Stimulated activated CD4-positive, alpha-beta T cell treated with anti-CD3 and anti-CD28 coated beads, Interleukin-4, amount 100 ng/mL, for 1 hour (primary cell): ENCODE data around the gene DIPK1B.
"Not testable (repeated sequence)": the region's sequence is repeated elsewhere in the genome, so short reads cannot be mapped to it uniquely, and the experiment has no call there.

Experiments used
- DNase-seq: peaks from one replicate; pipeline ENCODE4 v3.0.0-alpha.2; 2020

DIPK1B gene

DNA sequence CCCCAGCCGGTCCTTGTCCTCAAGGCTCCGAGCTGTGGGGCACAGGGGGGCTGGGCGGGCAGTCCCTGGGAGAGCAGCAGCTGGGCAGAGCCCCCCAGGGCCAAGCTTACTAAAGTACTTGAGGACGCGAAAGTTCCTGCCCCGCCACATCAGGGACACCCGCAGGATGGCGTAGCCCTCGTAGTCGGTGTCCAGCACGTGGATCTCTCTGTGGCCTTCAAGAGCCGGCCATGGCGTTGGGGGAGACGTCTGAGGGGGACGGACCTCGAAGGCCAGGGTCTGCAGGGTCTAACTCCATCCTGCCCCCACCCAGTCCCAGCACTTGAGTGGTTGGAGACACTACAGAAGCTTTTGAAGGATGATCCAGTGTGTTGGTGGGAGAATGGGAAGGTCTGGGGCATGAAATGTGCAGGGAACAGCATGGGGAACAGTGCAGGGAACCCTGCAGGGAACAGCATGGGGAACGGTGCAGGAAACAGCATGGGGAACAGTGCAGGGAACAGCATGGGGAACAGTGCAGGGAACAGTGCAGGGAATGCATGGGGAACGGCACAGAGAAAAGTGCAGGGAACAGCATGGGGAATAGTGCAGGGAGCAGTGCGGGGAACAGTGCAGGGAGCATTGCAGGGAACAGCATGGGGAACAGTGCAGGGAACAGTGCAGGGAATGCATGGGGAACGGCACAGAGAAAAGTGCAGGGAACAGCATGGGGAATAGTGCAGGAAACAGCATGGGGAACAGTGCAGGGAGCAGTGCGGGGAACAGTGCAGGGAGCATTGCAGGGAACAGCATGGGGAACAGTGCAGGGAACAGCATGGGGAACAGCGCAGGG, 43.1 kb downstream of the DIPK1B start:
- DNase-seq: not testable (repeated sequence)

- no peak for DNase-seq
These were observed 43.7 kb downstream of the DIPK1B start for GRCh38 chr9:136756134-136756438.

DNA sequence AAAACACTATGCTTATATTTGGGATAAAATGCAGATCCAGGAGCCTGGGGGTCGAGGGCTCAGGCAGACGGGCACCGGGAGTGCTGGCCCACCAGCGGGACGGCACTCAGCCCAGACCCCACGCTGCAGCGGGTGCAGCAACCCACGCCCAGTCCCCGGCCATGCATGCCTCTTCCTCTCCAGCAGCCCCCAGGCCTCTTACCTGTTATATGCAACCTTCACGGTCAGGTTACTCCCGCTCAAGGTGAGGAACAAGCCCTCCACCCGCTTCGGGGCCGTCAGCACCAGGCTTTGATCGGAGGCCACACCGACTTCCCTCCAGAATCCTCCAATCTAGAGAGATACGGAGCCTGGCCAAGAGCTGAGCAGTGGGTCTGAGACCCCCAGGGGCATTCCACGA, 44.5 kb downstream of the DIPK1B start:
- no peak for DNase-seq

DNA sequence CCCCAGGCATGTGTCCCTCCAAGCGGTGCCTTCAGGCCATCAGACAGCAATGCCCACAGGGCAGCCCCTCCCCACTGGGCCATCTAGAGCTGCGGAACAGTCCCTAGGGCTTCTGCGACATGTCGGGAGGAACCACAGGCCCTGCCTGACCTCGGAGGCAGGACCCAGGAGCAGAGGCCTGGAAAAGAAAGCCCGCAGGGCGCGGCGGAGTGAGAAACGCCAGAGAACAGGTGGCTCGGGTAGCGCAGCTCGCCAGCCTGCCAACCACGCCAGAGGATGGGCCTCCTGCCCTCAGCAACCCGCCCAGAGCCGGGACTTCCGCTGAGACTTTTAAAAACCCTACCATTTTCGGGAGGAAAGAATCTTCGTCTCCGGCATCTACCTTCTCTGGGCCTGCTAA, 45.0 kb downstream of the DIPK1B start:
- no peak for DNase-seq

DNA sequence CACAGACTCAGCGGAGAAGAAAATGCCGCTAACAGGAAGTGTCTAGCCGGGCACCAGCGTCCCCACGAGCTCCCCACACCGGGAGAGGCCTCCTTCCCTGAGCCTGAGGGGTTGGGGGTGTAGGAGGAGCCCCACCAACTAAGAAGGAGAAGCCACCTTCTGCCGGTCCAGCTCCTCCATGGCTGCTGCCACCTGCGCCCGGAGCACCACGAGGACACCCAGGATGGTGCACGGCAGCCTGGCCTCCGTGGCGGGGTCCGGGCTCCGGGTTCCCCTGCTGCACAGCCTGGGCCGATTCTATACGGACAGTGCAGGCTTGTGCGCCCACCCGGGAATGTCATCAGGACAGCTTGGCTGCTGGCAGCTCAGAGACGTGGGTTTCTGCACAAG, 45.4 kb downstream of the DIPK1B start:
- DNase-seq: no peak

- no peak for DNase-seq
These were observed 46.6 kb downstream of the DIPK1B start for GRCh38 chr9:136759001-136759400.

DNA sequence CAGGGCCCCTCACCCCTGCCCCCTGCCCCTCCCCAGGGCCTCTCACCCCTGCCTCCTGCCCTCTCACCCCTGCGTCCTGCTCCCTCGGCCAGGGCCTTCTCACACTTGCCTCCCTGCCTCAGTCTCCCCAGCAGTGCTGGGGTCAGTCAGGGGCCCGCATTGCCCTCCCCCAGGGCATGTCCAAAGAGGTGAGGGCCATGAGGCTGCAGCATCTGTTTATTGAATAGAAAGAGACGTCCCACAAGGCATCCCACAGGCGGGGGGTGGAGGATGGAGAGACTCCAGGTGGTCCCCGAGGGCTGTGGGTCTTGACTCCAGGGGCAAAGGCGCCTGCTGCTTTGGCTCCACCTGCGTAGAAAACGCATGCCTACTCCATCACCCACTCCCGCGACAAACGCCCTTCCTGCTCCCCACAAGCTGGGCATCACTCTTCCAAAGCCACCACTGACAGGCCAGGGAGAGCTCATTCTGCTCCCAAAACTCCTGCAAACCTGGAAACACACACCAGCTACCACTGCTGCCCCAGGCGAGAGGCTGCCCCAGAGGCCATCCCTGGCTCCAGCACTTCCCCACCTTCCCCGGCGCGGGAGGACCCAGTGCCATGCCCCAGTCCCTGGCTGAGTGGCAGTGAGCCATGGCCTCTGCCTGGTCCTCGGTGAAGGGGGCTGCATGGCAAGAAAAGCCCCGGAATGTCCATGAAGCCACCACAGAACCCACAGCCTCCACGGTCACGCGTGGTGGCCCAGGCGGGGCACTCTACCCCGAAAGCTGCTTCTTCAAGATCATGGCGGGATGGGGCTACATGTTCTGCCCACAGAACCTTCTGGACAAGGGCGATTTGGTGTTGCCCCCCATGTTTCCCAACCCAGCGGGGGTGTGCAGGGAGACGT, 47.3 kb downstream of the DIPK1B start:
- no peak for DNase-seq

DNA sequence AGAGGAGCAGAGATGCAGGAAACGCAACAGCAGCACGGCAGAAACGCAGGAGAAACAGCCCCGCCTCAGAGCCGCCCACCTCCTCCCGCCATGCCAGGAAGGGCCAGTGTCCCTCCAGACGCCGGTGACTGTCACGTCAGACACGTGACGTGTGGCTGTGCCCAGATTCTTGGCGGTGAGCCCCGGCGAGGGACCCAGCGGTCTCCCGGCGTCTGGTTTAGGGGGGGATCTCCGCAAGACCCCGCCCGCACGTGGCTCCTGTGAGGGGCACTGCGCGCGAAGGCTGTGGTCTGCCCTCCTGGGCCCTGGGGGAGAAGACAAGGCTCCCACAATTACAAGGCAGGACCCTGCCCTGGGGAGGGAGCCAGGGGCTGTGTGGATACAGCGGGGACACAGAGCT, 48.1 kb downstream of the DIPK1B start:
- no peak for DNase-seq

DNA sequence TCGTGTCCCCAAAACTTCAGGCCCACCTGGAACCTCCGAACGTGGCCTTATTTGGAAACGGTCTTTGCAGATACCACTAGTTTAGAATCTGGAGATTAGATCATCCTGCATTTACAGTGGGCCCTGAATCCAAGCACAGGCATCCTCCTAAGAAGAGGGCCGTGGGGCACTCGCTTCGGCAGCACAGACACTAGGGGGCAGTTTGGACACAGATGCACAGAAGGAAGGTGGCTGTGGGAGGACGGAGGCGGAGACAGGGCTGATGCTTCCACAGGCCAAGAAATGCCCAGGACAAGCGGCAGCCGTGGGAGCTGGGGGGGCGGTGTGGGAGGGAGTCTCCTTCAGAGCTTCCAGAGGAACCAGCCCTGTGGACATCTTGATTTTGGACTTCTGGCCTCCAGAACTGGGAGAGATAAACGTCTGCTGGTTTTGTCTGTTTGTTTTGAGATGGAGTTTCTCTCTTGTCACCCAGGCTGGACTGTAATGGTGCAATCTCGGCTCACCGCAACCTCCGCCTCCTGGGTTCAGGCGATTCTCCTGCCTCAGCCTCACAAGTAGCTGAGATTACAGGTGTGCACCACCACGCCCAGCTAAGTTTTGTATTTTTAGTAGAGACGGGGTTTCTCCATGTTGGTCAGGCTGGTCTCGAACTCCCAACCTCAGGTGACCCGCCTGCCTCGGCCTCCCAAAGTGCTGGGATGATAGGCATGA, 48.6 kb downstream of the DIPK1B start:
- not testable (repeated sequence) for DNase-seq

DNA sequence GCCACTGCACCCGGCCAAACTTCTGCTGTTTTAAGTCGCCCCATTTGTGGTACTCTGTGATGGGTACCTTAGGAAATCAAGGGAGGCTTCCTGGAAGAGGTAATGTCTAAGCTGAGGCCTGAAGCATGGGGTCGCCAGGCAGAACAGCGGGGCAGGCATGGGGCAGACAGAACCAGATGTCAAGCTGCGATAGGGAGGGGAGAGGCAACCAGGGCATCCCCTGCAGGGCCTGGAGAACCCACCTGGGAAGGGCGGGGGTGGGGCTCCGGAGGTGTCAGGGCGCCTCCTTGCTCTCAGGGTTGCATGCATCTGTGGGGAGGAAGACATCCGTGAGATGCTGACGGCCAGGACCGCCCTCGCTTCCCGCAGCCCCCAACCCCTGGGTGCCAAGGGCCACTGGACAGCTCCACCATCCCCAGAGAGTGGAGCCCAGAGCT, 49.2 kb downstream of the DIPK1B start:
- DNase-seq: no peak

DNA sequence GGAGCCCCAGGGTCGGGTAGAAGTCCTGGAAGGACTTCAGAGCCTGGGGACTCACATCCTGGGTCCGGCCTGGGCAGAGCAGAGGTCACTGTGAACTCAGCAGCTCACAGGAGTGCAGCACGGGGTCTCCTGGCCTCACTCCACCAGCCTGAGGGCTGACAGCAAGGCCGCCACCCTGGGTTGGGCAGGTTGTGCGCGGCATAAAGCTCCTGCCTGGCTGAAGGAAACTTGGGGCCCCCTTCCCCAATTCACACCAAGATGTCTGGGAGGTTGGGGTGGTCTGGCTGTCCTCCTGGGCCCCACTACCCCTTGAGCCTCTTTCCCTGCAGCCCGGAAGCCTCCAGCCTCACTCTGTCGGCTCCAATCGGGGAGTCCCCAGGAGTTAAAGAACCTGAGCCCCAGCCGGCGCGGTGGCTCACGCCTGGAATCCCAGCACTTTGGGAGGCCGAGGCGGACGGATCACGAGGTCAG, 49.9 kb downstream of the DIPK1B start:
- no peak for DNase-seq

- peak; percentile 61 for DNase-seq
These were observed 50.7 kb downstream of the DIPK1B start for GRCh38 chr9:136762915-136763648.

DNA sequence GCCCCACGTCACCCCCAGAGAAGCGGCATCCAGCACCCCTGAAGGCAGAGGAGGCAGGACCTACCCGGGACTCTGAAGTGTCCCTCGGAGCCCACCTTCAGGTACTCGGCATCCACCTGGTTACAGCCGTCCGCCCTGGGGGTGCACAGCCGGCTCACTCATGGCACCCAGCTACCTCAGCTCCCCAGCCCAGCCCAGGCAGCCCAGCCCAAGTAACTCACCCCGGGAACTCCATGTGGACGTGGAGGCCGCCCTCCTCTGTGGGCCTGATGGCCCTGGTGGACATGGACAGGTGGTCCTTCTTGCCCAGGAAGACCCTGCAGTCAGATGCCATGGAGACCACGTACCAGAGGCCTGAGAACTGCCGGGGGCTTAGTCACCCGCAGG, 51.3 kb downstream of the DIPK1B start:
- no peak for DNase-seq

DNA sequence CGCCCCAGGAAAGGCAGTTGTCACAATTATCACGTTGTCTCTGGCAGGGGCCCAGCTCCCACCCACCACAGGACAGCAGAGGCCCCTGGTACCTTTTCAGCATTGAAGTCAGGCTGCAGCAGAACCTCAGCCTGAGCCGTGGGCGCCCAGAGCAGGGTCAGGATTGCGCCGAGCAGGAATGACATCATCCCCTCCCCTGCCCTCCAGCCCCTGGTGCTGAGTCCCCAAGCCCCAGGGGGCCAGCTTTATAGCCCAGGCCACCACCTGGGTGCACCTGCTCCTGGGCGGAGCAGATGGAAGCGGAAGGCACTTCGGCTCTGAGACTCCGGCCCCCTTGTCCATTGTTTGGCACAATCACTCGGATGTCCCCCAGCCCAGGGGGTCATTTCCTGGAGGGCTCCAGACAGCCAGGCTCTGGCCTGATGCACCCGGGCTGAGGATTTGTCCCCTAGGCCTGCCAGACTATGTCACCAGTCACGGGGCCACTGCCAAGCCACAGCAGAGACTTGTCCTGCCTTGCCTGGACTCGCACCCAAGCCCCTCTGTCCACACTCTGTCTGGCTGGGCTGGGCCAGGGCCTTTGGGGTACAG, 52.0 kb downstream of the DIPK1B start, which contains the start of gene LCN15:
Gene LCN15 (minus strand): TSS at position 218 of the 591 bp plus-strand sequence. CDS start 30 bp downstream, at position 188.
- no peak for DNase-seq

- DNase-seq: no peak
These were observed 52.7 kb downstream of the DIPK1B start for GRCh38 chr9:136765041-136765440.

GRCh38 chr9:136765745-136766409, 53.5 kb downstream of the DIPK1B start:
- not testable (repeated sequence) for DNase-seq

DNA sequence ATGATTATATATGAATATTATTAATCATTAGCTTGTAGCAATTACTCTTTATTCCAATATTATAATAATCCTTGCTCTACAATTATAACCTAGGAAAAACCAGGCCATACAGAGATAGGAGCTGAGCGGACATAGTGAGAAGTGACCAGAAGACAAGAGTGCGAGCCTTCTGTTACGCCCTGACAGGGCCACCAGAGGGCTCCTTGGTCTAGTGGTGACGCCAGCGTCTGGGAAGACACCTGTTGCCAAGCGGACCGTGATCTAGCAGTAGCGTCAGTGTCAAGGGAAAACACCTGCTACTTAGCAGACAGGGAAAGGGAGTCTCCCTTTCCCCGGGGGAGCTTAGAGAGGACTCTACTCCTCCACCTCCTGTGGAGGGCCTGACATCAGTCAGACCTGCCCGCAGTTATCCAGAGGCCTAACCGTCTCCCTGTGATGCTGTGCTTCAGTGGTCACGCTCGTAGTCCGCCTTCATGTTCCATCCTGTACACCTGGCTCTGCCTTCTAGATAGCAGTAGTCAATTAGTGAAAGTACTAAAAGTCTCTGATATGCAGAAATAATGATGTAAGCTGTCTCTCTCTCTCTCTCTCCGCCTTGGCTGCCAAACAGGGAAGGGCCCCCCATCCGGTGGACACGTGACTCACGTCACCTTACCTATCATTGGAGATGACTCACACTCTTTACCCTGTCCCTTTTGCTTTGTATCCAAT, 54.2 kb downstream of the DIPK1B start:
- DNase-seq: peak; percentile 42

DNA sequence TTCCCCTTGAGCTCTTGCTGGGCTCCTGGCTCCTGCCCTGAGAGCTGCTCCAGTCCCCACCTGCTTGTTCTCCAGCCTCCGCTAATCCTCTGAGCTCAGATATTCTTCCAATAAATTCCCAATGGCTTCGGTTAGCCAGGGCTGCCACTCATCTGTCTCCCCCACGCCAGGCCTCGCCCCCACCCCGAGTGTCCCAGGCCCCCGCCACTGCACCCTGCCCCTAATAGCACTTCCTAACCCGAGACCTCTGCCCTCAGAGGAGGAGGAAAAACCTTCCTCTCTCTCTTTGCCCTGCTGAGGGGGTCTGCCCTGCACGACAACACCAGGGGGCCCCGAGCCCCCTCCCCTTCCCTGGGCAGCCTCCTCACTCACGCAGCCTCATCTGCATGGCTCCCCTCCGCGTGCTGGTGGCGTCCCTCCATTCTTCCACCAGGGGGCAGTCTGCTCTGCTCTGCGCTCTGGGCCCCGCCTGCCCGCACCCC, 57.4 kb downstream of the DIPK1B start:
- peak; percentile 63 for DNase-seq

- no peak for DNase-seq
These were observed 59.6 kb downstream of the DIPK1B start for GRCh38 chr9:136771907-136772415.

DNA sequence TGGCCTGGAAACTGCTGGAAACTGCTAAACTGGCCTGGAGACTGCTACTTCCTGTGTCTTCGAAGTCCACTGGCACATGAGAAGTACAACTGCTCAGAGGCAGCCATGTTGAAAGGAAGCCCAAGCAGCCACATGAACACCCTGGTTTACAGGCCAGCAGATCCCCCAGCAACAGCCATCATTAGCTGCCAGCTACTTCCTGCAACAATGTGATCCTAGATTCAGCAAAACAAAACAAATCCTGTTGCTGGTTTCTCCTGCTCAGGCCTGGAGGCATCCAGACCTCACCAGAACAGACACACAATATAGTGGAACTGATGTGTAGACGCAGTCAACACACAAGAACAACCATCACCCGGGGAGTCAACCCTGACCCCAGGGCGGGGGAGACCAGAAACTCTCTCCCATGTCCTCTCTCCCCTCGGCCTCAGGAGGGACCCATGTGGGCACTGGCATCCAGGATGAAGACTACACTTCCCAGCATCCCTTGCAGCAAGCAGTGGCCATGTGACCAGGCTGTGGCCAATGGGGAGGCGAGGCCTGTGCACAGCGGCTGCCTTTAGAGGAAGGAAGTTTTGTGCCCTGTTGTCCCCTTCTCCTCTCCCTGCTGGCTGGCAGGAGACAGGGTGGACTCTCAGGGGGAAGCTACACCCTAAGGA, 61.1 kb downstream of the DIPK1B start:
- DNase-seq: peak; percentile 21
